ENCODE results near the gene IRF9. TPM values are rescaled to one million over a fixed set of nuclear protein-coding genes. Genes with fewer than 3 reads are reported as not detected.

IRF9 gene
- total RNA-seq, 1 donor from 2014 or later, result 158 TPM

DNA sequence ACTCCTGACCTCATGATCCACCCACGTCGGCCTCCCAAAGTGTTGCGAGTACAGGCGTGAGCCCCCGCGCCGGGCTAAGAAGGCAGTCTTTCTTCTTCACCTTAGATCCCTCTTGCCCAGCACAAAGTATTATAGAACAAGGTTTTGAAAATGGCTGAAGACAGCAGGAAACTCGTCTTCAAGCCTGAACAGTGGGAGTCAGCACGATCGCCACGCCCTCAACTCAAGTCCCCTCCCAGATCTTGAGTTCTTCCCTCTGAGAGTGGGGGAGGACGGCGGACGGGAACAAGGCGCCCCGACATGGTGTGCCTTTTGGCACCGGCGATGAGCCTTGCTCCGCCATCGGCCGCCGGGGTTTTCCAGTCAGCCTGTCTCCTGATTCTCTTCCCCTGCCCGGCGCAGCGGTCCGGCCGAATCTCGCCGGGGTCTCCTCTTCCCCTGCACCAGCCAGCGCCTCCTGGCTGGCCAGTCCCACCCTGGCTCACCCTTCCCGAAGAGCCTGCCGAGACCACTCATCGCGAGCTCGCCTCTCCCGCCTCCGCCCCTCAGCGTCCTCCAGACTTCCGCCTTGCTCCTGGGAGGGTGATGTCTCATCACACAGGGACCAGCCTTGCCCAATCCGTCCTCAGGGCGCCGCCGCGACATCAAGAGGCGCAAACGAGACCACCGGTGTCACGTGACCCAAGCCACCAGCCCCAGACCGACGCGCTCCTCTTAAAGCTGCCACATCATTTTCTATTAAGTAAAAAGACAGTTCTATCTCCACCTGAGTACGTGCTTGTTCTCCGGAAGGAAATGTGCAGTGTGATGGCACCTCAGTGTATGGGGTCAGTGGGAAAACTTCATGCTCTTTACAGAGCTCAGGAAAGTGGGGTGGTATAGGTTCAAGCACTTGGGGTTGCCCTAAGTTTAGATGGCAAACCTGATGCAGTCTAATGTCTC lies 52.1 kb downstream of the IRF9 start, which contains the start of gene CHMP4A:
Gene CHMP4A (minus strand): TSS at position 565 of the 942 bp plus-strand sequence. CDS start 49 bp downstream, at position 516.
- Histone ChIP-seq H3K27ac (peak within 1 kb of the TSS; percentile 96), H3K27me3 (ENCODE audit: low read depth) (no peaks in the 10 kb centered on the region), H3K36me3 (peaks cover 46% of the 10 kb centered on the region), H3K9me3 (no peaks in the 10 kb centered on the region), H3K4me1 (peaks cover 33% of the 10 kb centered on the region), H3K4me3 (peak within 1 kb of the TSS; percentile 75)
- peak; percentile 99 for DNase-seq
- no peak for TF ChIP-seq CTCF (IDR thresholded peaks at IDR 0.05)
- ATAC-seq, result peak; percentile 95
- intact Hi-C loops (cut with DNase I), result no loop called here

- H3K4me1 ChIP-seq, result peaks cover 33% of the 10 kb centered on the region
- peaks cover 37% of the 10 kb centered on the region for H3K36me3 ChIP-seq
- intact Hi-C loops (cut with DNase I), result no loop called here
- DNase-seq, result no peak
- no peaks in the 10 kb centered on the region for H3K9me3 ChIP-seq
- peak overlapping the region; percentile 75 for H3K4me3 ChIP-seq
- no peak for ATAC-seq
- no peaks in the 10 kb centered on the region for H3K27me3 ChIP-seq (ENCODE audit: low read depth)
- no peak for TF ChIP-seq CTCF (IDR thresholded peaks at IDR 0.05)
- H3K27ac ChIP-seq, result peak overlapping the region; percentile 96
These were observed 53.0 kb downstream of the IRF9 start for GRCh38 chr14:24213866-24214662.

DNA sequence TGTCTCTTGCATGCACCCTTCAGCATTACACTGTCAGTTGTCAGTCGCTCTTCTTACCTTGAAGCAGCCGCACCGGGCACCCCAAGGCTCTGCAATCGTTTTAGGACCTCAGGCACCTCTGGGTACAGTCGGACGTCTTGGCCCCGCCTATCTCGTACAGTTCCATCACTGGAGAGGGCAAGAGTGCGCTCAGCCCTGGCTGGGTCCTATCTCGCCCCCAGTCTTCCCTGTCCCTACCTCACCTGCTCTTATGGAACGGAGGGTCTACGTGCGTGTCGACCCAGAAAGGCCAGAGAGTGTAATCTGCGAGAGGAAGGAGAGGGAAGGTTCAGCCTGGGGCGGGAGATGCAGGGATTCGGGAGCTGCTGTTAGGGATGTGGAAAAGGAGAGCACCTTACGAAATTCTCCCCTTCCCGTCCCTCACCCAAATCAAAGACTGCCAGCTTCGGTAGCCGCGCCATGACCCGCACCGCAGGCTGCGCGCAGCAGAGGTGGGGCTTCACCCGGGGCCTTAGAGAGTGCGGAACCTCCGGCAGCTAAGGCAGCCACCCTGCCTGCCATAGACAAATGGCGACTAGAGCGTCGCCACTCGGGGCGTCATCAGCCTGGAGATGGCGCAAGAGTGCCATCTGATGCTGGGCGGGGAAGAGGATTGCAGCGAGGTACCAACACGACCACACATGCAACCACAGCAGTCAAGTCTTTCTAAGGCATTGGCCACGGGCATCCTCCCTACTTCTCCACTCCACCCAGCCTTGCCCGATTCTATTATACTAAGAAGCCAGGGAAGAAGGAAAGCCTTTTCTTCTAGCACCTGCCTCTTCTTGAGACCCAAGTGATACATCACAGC lies 54.7 kb downstream of the IRF9 start, which contains the start of gene MDP1:
Gene MDP1 (minus strand): TSS at position 572 of the 850 bp plus-strand sequence. CDS start 111 bp downstream, at position 461.
- H3K27me3 ChIP-seq (ENCODE audit: low read depth), result no peaks in the 10 kb centered on the region
- peaks cover 24% of the 10 kb centered on the region for H3K36me3 ChIP-seq
- intact Hi-C loops (cut with DNase I), result no loop called here
- peak within 1 kb of the TSS; percentile 92 for H3K27ac ChIP-seq
- H3K4me3 ChIP-seq, result peak within 1 kb of the TSS; percentile 82
- ATAC-seq (peak; percentile 86 to 88), DNase-seq (peak; percentile 91)
- TF ChIP-seq CTCF (IDR thresholded peaks at IDR 0.05), result peak; percentile 60
- H3K9me3 ChIP-seq, result no peaks in the 10 kb centered on the region
- H3K4me1 ChIP-seq, result peaks cover 33% of the 10 kb centered on the region

Small RNA genes within 50 kb of the gene (microRNA-seq; reads per million reads assigned to microRNA genes)
- gene MIR7703 (ENCODE audit: borderline number of aligned reads), result not detected

Other genes starting within 250 kb of the IRF9 start
- 35.4 TPM for gene DHRS4, start 207.5 kb upstream of the IRF9 start, total RNA-seq
- 19.4 TPM for gene DHRS4L2, start 172.3 kb upstream of the IRF9 start, total RNA-seq
- 0.95 TPM for gene CARMIL3, start 109.3 kb upstream of the IRF9 start, total RNA-seq
- not detected for gene CPNE6, start 89.7 kb upstream of the IRF9 start, total RNA-seq
- 42.8 TPM for gene PCK2, start 67.0 kb upstream of the IRF9 start, total RNA-seq
- 64.9 TPM for gene DCAF11, start 46.5 kb upstream of the IRF9 start, total RNA-seq
- gene NRL, start 46.3 kb upstream of the IRF9 start, total RNA-seq, result 2.0 TPM
- gene FITM1, start 30.6 kb upstream of the IRF9 start, total RNA-seq, result 0.97 TPM
- 198 TPM for gene PSME1, start 25.1 kb upstream of the IRF9 start, total RNA-seq
- 9.3 TPM for gene EMC9, start 19.7 kb upstream of the IRF9 start, total RNA-seq
- 144 TPM for gene PSME2, start 14.7 kb upstream of the IRF9 start, total RNA-seq
- gene RNF31, start 13.8 kb upstream of the IRF9 start, total RNA-seq, result 67.3 TPM
- gene REC8, start 10.8 kb downstream of the IRF9 start, total RNA-seq, result 18.4 TPM
- 18.3 TPM for gene IPO4, start 27.6 kb downstream of the IRF9 start, total RNA-seq
- 48.9 TPM for gene TM9SF1, start 34.2 kb downstream of the IRF9 start, total RNA-seq
- 0.74 TPM for gene TSSK4, start 44.4 kb downstream of the IRF9 start, total RNA-seq
- gene CHMP4A, start 52.2 kb downstream of the IRF9 start, total RNA-seq, result 41.9 TPM
- gene MDP1, start 54.8 kb downstream of the IRF9 start, total RNA-seq, result 13.3 TPM
- 132 TPM for gene NEDD8, start 71.1 kb downstream of the IRF9 start, total RNA-seq
- 72.3 TPM for gene GMPR2, start 71.7 kb downstream of the IRF9 start, total RNA-seq
- 85.7 TPM for gene TINF2, start 81.4 kb downstream of the IRF9 start, total RNA-seq
- gene TGM1, start 101.9 kb downstream of the IRF9 start, total RNA-seq, result 5.9 TPM
- gene RABGGTA, start 110.3 kb downstream of the IRF9 start, total RNA-seq, result 50.4 TPM
- 22.7 TPM for gene DHRS1, start 138.5 kb downstream of the IRF9 start, total RNA-seq
- gene NOP9, start 138.6 kb downstream of the IRF9 start, total RNA-seq, result 22.0 TPM
- gene CIDEB, start 146.7 kb downstream of the IRF9 start, total RNA-seq, result 16.4 TPM
- 5.9 TPM for gene LTB4R2, start 148.9 kb downstream of the IRF9 start, total RNA-seq
- gene LTB4R, start 150.2 kb downstream of the IRF9 start, total RNA-seq, result 14.1 TPM
- 42.7 TPM for gene ADCY4, start 173.8 kb downstream of the IRF9 start, total RNA-seq
- 27.9 TPM for gene RIPK3, start 178.7 kb downstream of the IRF9 start, total RNA-seq
- 37.0 TPM for gene NFATC4, start 206.9 kb downstream of the IRF9 start, total RNA-seq
- gene NYNRIN, start 237.7 kb downstream of the IRF9 start, total RNA-seq, result 17.9 TPM